Measurements from ENCODE around the gene SCAPER. TPM values are rescaled to one million over a fixed set of nuclear protein-coding genes. Genes with fewer than 3 reads are reported as not detected.

The SCAPER gene
- total RNA-seq, 1 experiment from 2014 or later, result 7.4 TPM

DNA sequence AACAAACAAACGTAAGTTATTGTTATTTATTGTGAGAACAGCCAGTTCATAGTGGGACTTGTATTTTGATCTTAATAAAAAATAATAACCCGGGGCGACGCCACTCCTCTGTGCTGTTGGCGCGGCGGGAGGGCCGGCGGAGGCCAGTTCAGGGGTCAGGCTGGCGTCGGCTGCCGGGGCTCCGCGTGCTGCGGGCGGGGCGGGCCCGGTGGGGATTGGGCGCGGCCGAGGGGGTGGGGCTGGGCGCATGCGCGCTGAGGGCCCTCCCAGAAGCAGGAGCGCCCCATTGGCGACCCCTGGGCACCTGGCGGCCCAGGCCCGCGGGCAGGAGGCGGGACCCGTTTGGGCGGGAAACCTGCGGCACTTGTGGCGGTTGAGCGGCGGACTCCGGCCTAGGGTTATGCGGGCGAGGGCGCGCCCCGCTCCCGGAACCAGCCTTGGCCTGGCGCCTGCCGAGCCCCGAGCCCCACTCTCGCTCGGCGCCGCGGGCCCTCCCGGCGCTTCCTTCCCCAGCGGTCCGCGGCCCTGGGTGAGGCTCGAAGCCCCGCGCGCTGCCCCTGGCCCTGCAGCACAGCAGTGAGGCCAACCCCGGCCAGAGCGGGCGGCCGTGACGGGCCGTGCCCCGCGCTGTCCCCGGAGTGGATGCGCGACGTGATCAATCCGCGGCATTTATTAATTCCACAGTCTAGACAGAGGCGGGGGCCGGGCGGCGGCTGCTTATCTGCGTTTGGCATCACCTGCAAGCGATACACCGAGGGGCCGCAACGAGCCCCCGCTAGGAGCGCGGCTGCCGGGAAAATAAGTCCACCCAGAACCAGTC lies 562.5 kb downstream of the SCAPER start:
- no peaks in the 10 kb centered on the region for H3K79me1 ChIP-seq (ENCODE audit: insufficient read depth, low read depth, low read length, poor library complexity, severe bottlenecking)
- Mint-ChIP-seq H3K4me3 (peak overlapping the region in 1 of 2 experiments; percentile 78; a peak in 2 of 5 replicates), H3K36me3 (ENCODE audit: insufficient read depth in 1 of 3, low read depth in 3 of 3) (peaks cover 0 to 2% (median 0%) of the 10 kb centered on the region in 3 experiments; a peak in 1 of 7 replicates), H3K27me3 (ENCODE audit: low read depth) (peaks cover 97% of the 10 kb centered on the region), H3K4me1 (peaks cover 18 to 44% of the 10 kb centered on the region in 2 experiments), H3K9me3 (peaks cover 6 to 10% of the 10 kb centered on the region in 2 experiments; a peak in 4 of 5 replicates), H3K27ac (no peak overlapping the region)
- H3K27me3 ChIP-seq (ENCODE audit: insufficient read depth, low read length), result peaks cover 77% of the 10 kb centered on the region
- H3K27ac ChIP-seq (ENCODE audit: insufficient read length, low read depth, low read length), result no peak overlapping the region
- WGBS (ENCODE audit: extremely low coverage, insufficient read length, low lambda C conversion rate), result no CpG with 5 or more reads among the region's 87 CpGs
- no peak overlapping the region for H3K23ac ChIP-seq (ENCODE audit: insufficient read length, low read depth, low read length)
- peak; percentile 83 for DNase-seq
- H2AK5ac ChIP-seq (ENCODE audit: insufficient read length, low read length), result no peak overlapping the region
- no peak overlapping the region for H3K9ac ChIP-seq (ENCODE audit: extremely low read depth, insufficient read length, low read length)
- H3K14ac ChIP-seq (ENCODE audit: insufficient read depth, low read length), result no peak overlapping the region
- peaks cover 12% of the 10 kb centered on the region for H3K23me2 ChIP-seq (ENCODE audit: insufficient read length, low read depth, low read length, poor library complexity, severe bottlenecking)
- H3K4me2 ChIP-seq (ENCODE audit: insufficient read depth, insufficient read length, low read length), result no peak overlapping the region
- H2BK20ac ChIP-seq (ENCODE audit: low read depth, low read length, poor library complexity, severe bottlenecking), result no peak overlapping the region
- no peak overlapping the region for H2BK12ac ChIP-seq (ENCODE audit: insufficient read length, low read depth, low read length)
- H2AFZ ChIP-seq (ENCODE audit: low read length), result no peak overlapping the region
- H4K8ac ChIP-seq (replicated peaks; ENCODE audit: insufficient read length, low read depth, low read length), result no peak overlapping the region
- H3K9me3 ChIP-seq (ENCODE audit: control insufficient read depth, low read depth, low read length), result no peaks in the 10 kb centered on the region
- H2BK15ac ChIP-seq (ENCODE audit: low read depth, low read length), result no peak overlapping the region
- no peak overlapping the region for H3K18ac ChIP-seq (ENCODE audit: insufficient read length, low read depth, low read length)
- H2BK120ac ChIP-seq (ENCODE audit: low read depth, low read length, poor library complexity, severe bottlenecking), result no peak overlapping the region
- no peak overlapping the region for H4K91ac ChIP-seq (ENCODE audit: insufficient read length, low read depth, low read length)
- no peaks in the 10 kb centered on the region for H3K79me2 ChIP-seq (ENCODE audit: insufficient read depth, low read length)
- no peak overlapping the region for H3T11ph ChIP-seq (ENCODE audit: low read length)
- TF ChIP-seq, protein P1, sequence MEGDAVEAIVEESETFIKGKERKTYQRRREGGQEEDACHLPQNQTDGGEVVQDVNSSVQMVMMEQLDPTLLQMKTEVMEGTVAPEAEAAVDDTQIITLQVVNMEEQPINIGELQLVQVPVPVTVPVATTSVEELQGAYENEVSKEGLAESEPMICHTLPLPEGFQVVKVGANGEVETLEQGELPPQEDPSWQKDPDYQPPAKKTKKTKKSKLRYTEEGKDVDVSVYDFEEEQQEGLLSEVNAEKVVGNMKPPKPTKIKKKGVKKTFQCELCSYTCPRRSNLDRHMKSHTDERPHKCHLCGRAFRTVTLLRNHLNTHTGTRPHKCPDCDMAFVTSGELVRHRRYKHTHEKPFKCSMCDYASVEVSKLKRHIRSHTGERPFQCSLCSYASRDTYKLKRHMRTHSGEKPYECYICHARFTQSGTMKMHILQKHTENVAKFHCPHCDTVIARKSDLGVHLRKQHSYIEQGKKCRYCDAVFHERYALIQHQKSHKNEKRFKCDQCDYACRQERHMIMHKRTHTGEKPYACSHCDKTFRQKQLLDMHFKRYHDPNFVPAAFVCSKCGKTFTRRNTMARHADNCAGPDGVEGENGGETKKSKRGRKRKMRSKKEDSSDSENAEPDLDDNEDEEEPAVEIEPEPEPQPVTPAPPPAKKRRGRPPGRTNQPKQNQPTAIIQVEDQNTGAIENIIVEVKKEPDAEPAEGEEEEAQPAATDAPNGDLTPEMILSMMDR (conservative IDR thresholded peaks at IDR 0.05), result no peak
- no peak overlapping the region for H4K5ac ChIP-seq (ENCODE audit: insufficient read length, low read depth, low read length)
- no peak overlapping the region for H3K56ac ChIP-seq (ENCODE audit: insufficient read length, low read depth, low read length)
- peaks cover 3% of the 10 kb centered on the region; the same call in 1 of the 2 replicates for H3K4me1 ChIP-seq (ENCODE audit: insufficient read depth, low read length)
- no peak overlapping the region for H2BK5ac ChIP-seq (ENCODE audit: insufficient read length, low read length)
- no peak overlapping the region for H3K4ac ChIP-seq (ENCODE audit: low read depth, low read length)
- no peaks in the 10 kb centered on the region for H4K20me1 ChIP-seq (ENCODE audit: control insufficient read depth, insufficient read depth, insufficient read length)

Data from H9 (cell line).